Measurements from ENCODE around the gene POGLUT3.

- TF ChIP-seq CTCF (IDR thresholded peaks at IDR 0.05; ENCODE audit: poor library complexity, severe bottlenecking) = no peak
- no peak for TF ChIP-seq POLR2AphosphoS5 (IDR thresholded peaks at IDR 0.05)
Observed at GRCh38 chr11:108501396-108501795, 3.2 kb upstream of the POGLUT3 start.

Measured in neural cell (in vitro differentiated cells).